K562 (cell line): ENCODE data around the gene GCH1. TPM values are rescaled to one million over a fixed set of nuclear protein-coding genes. Genes with fewer than 3 reads are reported as not detected.

Source experiments
- ATAC-seq: fragments of 200-7000 bp; cut with Tn5 transposase; 3 replicates; pipeline ENCODE4 v1.9.1; 2020; ENCODE audit warnings: moderate library complexity
- BruUV-seq: library from RNA; stranded (reverse); fragments of 400-500 nt; replicated peaks from 2 replicates; lab custom pipeline; 2021; lab: Mats Ljungman, UMichigan
- CTCF ChIA-PET: fragments of 300-600 bp; formaldehyde crosslinking; extraction: SDS; loops from one replicate; lab custom pipeline; 2021; ENCODE audit warnings: low intra/inter-chr PET ratio; lab: Yijun Ruan, JAX
- POLR2A ChIA-PET: fragments of 300-600, 350-650 bp; sonication (Branson Sonifier 250); formaldehyde crosslinking; extraction: SDS; loops from one replicate; lab custom pipeline; 2021; ENCODE audit warnings: antibody characterized with exemption, inconsistent platforms; lab: Yijun Ruan, JAX
- DNase-seq, 4 experiments: peaks; one replicate each; pipeline versions ENCODE4 v3.0.0 to v3.0.0-alpha.2; 2011 to 2018; ENCODE audit warnings: low spot score in 3 of 4, mixed read lengths in 3 of 4; ENCODE audit errors: extremely low read depth in 1 of 4
- FAIRE-seq: peaks from 2 replicates; lab custom pipeline; 2011; peaks lifted over from hg19 to GRCh38; lab: Jason Lieb, UNC
- H2AFZ ChIP-seq: 2 replicates; pipeline ENCODE4 v1.6.0; 2011; ENCODE audit warnings: low read depth, low read length, control low read depth, inconsistent platforms
- H3K27ac ChIP-seq: fragments of 200-600 bp; 3 replicates; pipeline ENCODE4 v1.8.0; 2011; ENCODE audit warnings: low read depth, mild to moderate bottlenecking, control low read depth, inconsistent platforms, low read length, moderate library complexity, mixed read lengths; ENCODE audit errors: extremely low read depth
- H3K27me3 ChIP-seq, 2 experiments: fragments of 300-600 bp in 1 of 2; 2 replicates in 1 of 2; 3 replicates in 1 of 2; pipeline versions ENCODE4 v1.6.0 to v1.8.0; 2011; ENCODE audit warnings: inconsistent platforms in 2 of 2, low read length in 2 of 2, mild to moderate bottlenecking in 1 of 2, mixed read lengths in 1 of 2, moderate library complexity in 1 of 2; ENCODE audit not compliant: control insufficient read depth in 2 of 2, insufficient read depth in 2 of 2
- H3K36me3 ChIP-seq: fragments of 300-600 bp; 3 replicates; pipeline ENCODE4 v1.8.0; 2011; ENCODE audit warnings: mild to moderate bottlenecking, low read length, inconsistent platforms; ENCODE audit not compliant: control insufficient read depth, insufficient read depth
- H3K4me1 ChIP-seq, 2 experiments: fragments of 200-600 bp in 1 of 2; replicated peaks in 1 of 2; 2 replicates in 1 of 2; 3 replicates in 1 of 2; pipeline versions ENCODE4 v1.5.1 to v1.8.0; 2011; ENCODE audit warnings: inconsistent platforms in 2 of 2, low read length in 2 of 2, mild to moderate bottlenecking in 1 of 2, mixed read lengths in 1 of 2, moderate library complexity in 1 of 2; ENCODE audit not compliant: control insufficient read depth in 2 of 2, insufficient read depth in 2 of 2
- H3K4me2 ChIP-seq: 2 replicates; pipeline ENCODE4 v1.6.1; 2011; ENCODE audit warnings: low read length, control low read depth, inconsistent platforms, mixed read lengths; ENCODE audit not compliant: insufficient read depth
- H3K4me3 ChIP-seq: fragments of 200-600 bp; sonication (generic), shearing (Covaris generic); 2 replicates; pipeline ENCODE4 v1.5.1; 2016; ENCODE audit warnings: control low read depth, inconsistent platforms
- H3K79me2 ChIP-seq: fragments of 200-600 bp; 3 replicates; pipeline ENCODE4 v1.8.0; 2011; ENCODE audit warnings: low read length, inconsistent platforms; ENCODE audit not compliant: control insufficient read depth, insufficient read depth
- H3K9ac ChIP-seq, 2 experiments: 2 replicates each; pipeline versions ENCODE4 v1.6.0 to v1.6.1; 2011; ENCODE audit warnings: low read depth in 2 of 2, low read length in 2 of 2, control low read depth in 1 of 2, inconsistent platforms in 1 of 2, mild to moderate bottlenecking in 1 of 2, mixed read lengths in 1 of 2; ENCODE audit not compliant: insufficient read depth in 1 of 2
- H3K9me1 ChIP-seq: one replicate; pipeline ENCODE4 v1.6.0; 2011; ENCODE audit warnings: inconsistent platforms, mild to moderate bottlenecking, low read length, moderate library complexity; ENCODE audit not compliant: control insufficient read depth, insufficient read depth
- H3K9me3 ChIP-seq: replicated peaks from 2 replicates; pipeline ENCODE4 v1.5.1; 2011; ENCODE audit warnings: low read depth, low read length, inconsistent platforms; ENCODE audit not compliant: control insufficient read depth, insufficient read depth
- H4K20me1 ChIP-seq: replicated peaks from 2 replicates; pipeline ENCODE4 v1.6.1; 2011; ENCODE audit warnings: low read length, inconsistent platforms, mixed read lengths; ENCODE audit not compliant: control insufficient read depth, insufficient read depth
- ASH1L ChIP-seq: fragments of 450-650 bp; IDR thresholded peaks from 2 replicates; pipeline ENCODE4 v1.6.1; 2018; ENCODE audit warnings: borderline replicate concordance, mild to moderate bottlenecking, low read depth; ENCODE audit not compliant: partially characterized antibody
- ATF7 ChIP-seq: fragments of 450-650 bp; IDR thresholded peaks from 2 replicates; pipeline ENCODE4 v1.7.1; 2014; ENCODE audit warnings: mild to moderate bottlenecking, moderate library complexity
- CTBP1 ChIP-seq: fragments of 450-650 bp; IDR thresholded peaks from 2 replicates; pipeline ENCODE4 v1.6.1; 2016; ENCODE audit warnings: borderline replicate concordance
- GTF2F1 ChIP-seq: IDR thresholded peaks from 2 replicates; pipeline ENCODE4 v1.6.1; 2011; ENCODE audit warnings: low read depth, low read length, improper control_type of control experiment
- MNT ChIP-seq, 2 experiments: fragments of 450-650 bp; conservative IDR thresholded peaks; 2 replicates each; pipeline ENCODE4 v1.6.1; 2017; ENCODE audit warnings: mild to moderate bottlenecking in 2 of 2, moderate library complexity in 2 of 2
- NFIC ChIP-seq: fragments of 450-650 bp; IDR thresholded peaks from 2 replicates; pipeline ENCODE4 v1.6.1; 2017; ENCODE audit warnings: mild to moderate bottlenecking, inconsistent platforms
- SREBF1 ChIP-seq: fragments of 150-350 bp; IDR thresholded peaks from 2 replicates; pipeline ENCODE4 v1.6.1; 2014; ENCODE audit warnings: antibody characterized with exemption, low read depth, low read length, borderline replicate concordance
- STAG1 ChIP-seq: sonication (generic); formaldehyde crosslinking; IDR thresholded peaks from 2 replicates; pipeline ENCODE4 v1.5.0; 2020; ENCODE audit warnings: missing genetic modification reagents, borderline replicate concordance
- ZNF12 ChIP-seq: sonication (generic); formaldehyde crosslinking; IDR thresholded peaks from 2 replicates; pipeline ENCODE4 v1.4.0; 2020; ENCODE audit warnings: mild to moderate bottlenecking, missing genetic modification reagents
- ZNF699 ChIP-seq: fragments of 250-450 bp; sonication (Bioruptor Pico); IDR thresholded peaks from 2 replicates; pipeline ENCODE4 v1.8.0; 2021; ENCODE audit warnings: mild to moderate bottlenecking, moderate library complexity; ENCODE audit not compliant: insufficient replicate concordance
- ZSCAN29 ChIP-seq: fragments of 450-650 bp; IDR thresholded peaks from 2 replicates; pipeline ENCODE4 v1.6.1; 2017
- WGBS: fragments of 100-300 bp; shearing (Covaris generic); methylation state at CpG from one replicate; pipeline ENCODE4 v1.1.6; 2016; ENCODE audit warnings: low coverage, mixed read lengths; ENCODE audit not compliant: insufficient coverage; ENCODE audit errors: missing lambda C conversion rate; 5-methylcytosine and 5-hydroxymethylcytosine counted together
- in situ Hi-C: fragments of 300-500 bp; cut with MboI; formaldehyde crosslinking; loops from 4 replicates; pipeline ENCODE4 v1.15.0; 2018; ENCODE audit warnings: inconsistent platforms, mixed read lengths
- intact Hi-C: fragments of 100-400 bp; cut with micrococcal nuclease; formaldehyde crosslinking; loops from 2 replicates; pipeline ENCODE4 v1.14.2; 2022
- polyA plus RNA-seq, 8 experiments: library from polyadenylated mRNA; depleted of rRNA in 4 of 8; stranded (reverse) in 5 of 8; unstranded in 3 of 8; fragments of >200 nt; fragmentation: Nextera tagmentation in 2 of 8; fragmentation: Illumina TruSeq in 1 of 8; extraction: Ambion mirVana in 2 of 8; extraction: Trizol in 1 of 8; gene quantifications; 2 replicates each; pipeline versions ENCODE4 v1.2.1 to v1.2.3, GENCODE V29; 2011 to 2014; ENCODE audit warnings: inconsistent platforms in 1 of 8, missing spikeins in 1 of 8
- total RNA-seq, 7 experiments: library from RNA; depleted of rRNA in 6 of 7; stranded (reverse); fragments of >200 nt in 6 of 7; fragmentation: Illumina TruSeq in 2 of 7; extraction: Trizol in 2 of 7; gene quantifications; 2 replicates each; pipeline versions ENCODE4 v1.2.1 to v1.2.3, GENCODE V29; 2011 to 2021; ENCODE audit warnings: low replicate concordance in 1 of 7

Gene GCH1
- total and polyA plus RNA-seq, 9 of the 15 experiments (the other 6 are each of a cell fraction or from before 2014, with no cell fraction given), result 3.9 to 13.1 (median 6.5) TPM

GRCh38 chr14:54822685-54823084 lies 79.9 kb downstream of the GCH1 start:
- intact Hi-C loops, result no loop called here
- Histone ChIP-seq H3K9me3 (no peaks in the 10 kb centered on the region), H3K9ac (no peak overlapping the region), H3K27me3 (peaks cover 4 to 14% of the 10 kb centered on the region in 2 experiments; a peak in 4 of 5 replicates), H4K20me1 (no peaks in the 10 kb centered on the region), H3K36me3 (no peaks in the 10 kb centered on the region), H3K27ac (no peak overlapping the region), H3K4me3 (no peak overlapping the region), H3K79me2 (no peaks in the 10 kb centered on the region), H3K4me1 (no peaks in the 10 kb centered on the region; a peak in 1 of 5 replicates), H3K4me2 (no peak overlapping the region), H2AFZ (no peak overlapping the region), H3K9me1 (no peaks in the 10 kb centered on the region)
- FAIRE-seq, result no peak
- in situ Hi-C loops, result no loop called here
- no TSS peak for BruUV-seq
- no peak for DNase-seq
- ATAC-seq, result no peak
- no peak for TF ChIP-seq ASH1L
- TF ChIP-seq NFIC, result peak; percentile 46
- POLR2A ChIA-PET, result no interaction called here
- CTCF ChIA-PET, result no interaction called here

GRCh38 chr14:54818201-54819133 lies 84.2 kb downstream of the GCH1 start:
- Histone ChIP-seq H3K9me1 (no peaks in the 10 kb centered on the region), H3K27ac (no peak overlapping the region), H3K79me2 (no peaks in the 10 kb centered on the region), H2AFZ (no peak overlapping the region), H3K4me3 (no peak overlapping the region), H3K27me3 (peaks cover 5 to 21% of the 10 kb centered on the region in 2 experiments; a peak in 4 of 5 replicates), H3K36me3 (no peaks in the 10 kb centered on the region), H3K9ac (no peak overlapping the region), H3K4me1 (no peaks in the 10 kb centered on the region; a peak in 1 of 5 replicates), H3K9me3 (no peaks in the 10 kb centered on the region), H3K4me2 (no peak overlapping the region; the same call in 1 of the 2 replicates), H4K20me1 (no peaks in the 10 kb centered on the region)
- in situ Hi-C loops, result no loop called here
- intact Hi-C loops, result no loop called here
- ATAC-seq (peak; percentile 80), FAIRE-seq (peak; percentile 19), DNase-seq (peak; percentile 23 to 58 (median 30))
- ChIA-PET CTCF (no interaction called here), POLR2A (interaction anchor here (0.9 to 1.2 kb wide), 2 partner anchors 10 to 156 kb away, joined by 3 read pairs; no protein-coding TSS in a partner anchor)
- WGBS, result 1% methylated on average over 13 of the region's 14 CpGs
- BruUV-seq, result no TSS peak
- no peak for TF ChIP-seq SREBF1
- no peak for TF ChIP-seq STAG1 (CRISPR knock-in tag)
- peak; percentile 44; the same call in 1 of the 2 replicates for TF ChIP-seq CTBP1
- no peak for TF ChIP-seq ZNF699 (CRISPR knock-in tag)
- no peak for TF ChIP-seq GTF2F1
- no peak for TF ChIP-seq MNT (conservative IDR thresholded peaks at IDR 0.05)
- TF ChIP-seq ZNF12 (CRISPR knock-in tag), result no peak
- no peak for TF ChIP-seq ZSCAN29
- TF ChIP-seq ATF7, result 0 out of 2 replicates have a peak, but pooled peaks have one; percentile 23
